ENCODE data around the gene TBX1. TPM values are rescaled to one million over a fixed set of nuclear protein-coding genes. Genes with fewer than 3 reads are reported as not detected.
A peak's percentile ranks its signal among the peaks of the same experiment; 100 is the strongest.

The TBX1 gene
- total and polyA plus RNA-seq, 5 donors from 2014 or later = not detected

DNA sequence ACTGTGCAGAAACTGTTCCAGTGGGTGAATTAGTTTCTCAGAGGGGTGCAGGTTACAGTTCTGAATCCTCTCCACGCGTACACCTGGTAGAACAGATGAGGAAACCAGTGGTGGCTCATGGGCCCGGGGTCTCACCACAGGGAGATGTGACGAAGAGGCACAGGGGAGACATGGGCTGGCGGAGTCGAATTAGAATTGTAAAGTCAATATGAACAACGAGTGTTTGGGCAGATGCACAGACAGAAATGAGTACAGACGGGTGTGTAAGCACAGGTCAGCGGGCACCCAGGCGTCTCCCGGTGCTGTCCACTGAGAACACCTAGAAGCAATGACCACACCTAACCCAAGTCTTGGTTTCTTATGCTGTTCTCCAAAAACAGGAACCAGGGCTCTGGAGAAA is 52.3 kb downstream of the TBX1 start:
- Mint-ChIP-seq H3K4me3 (no peak overlapping the region), H3K27me3 (no peaks in the 10 kb centered on the region), H3K36me3 (peaks cover 9% of the 10 kb centered on the region), H3K27ac (peak overlapping the region in 1 of 3 donors; percentile 25), H3K4me1 (peaks cover 0 to 26% (median 2%) of the 10 kb centered on the region in 4 donors), H3K9me3 (no peaks in the 10 kb centered on the region)
- Histone ChIP-seq H3K27me3 (ENCODE audit: control insufficient read depth, insufficient read depth, low read length) (no peaks in the 10 kb centered on the region), H3K36me3 (ENCODE audit: control insufficient read depth, insufficient read depth, low read length) (peaks cover 4% of the 10 kb centered on the region), H3K9me3 (ENCODE audit: control insufficient read depth in 2 of 2, low read length in 2 of 2) (no peaks in the 10 kb centered on the region), H3K4me3 (ENCODE audit: low read depth, low read length) (no peak overlapping the region), H3K27ac (ENCODE audit: insufficient read depth, low read length, poor library complexity, severe bottlenecking) (no peak overlapping the region), H3K4me1 (ENCODE audit: control insufficient read depth, insufficient read depth, low read length, poor library complexity, severe bottlenecking) (peaks cover 10% of the 10 kb centered on the region)
- ATAC-seq (ENCODE audit: low read depth in 2 of 2) (no peak), DNase-seq (no peak)

DNA sequence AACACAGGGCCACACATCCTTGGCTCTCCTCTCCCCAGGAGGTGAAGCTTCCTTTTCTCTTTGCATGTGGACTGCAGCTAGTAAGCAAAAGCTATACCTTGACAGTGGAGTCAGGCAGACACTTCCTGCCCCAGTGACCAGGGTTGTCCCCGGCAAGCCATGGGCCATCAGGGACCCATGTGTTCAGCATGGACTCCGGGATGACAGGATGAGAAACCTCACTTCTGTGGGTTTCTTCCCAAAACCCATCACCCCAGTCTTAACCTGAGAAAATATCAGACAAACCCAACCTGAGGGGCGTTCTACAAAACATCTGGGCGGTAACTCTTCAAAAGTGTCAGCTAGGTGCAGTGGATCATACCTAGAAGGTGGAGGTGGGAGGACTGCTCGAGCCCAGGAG is 53.9 kb downstream of the TBX1 start:
- H3K4me1 Mint-ChIP-seq = peaks cover 0 to 22% (median 2%) of the 10 kb centered on the region in 4 donors
- Histone ChIP-seq H3K4me3 (ENCODE audit: low read depth, low read length) (no peak overlapping the region), H3K4me1 (ENCODE audit: control insufficient read depth, insufficient read depth, low read length, poor library complexity, severe bottlenecking) (peaks cover 10% of the 10 kb centered on the region), H3K27me3 (ENCODE audit: control insufficient read depth, insufficient read depth, low read length) (no peaks in the 10 kb centered on the region), H3K9me3 (ENCODE audit: control insufficient read depth in 2 of 2, low read length in 2 of 2) (no peaks in the 10 kb centered on the region), H3K27ac (ENCODE audit: insufficient read depth, low read length, poor library complexity, severe bottlenecking) (no peak overlapping the region), H3K36me3 (ENCODE audit: control insufficient read depth, insufficient read depth, low read length) (peaks cover 4% of the 10 kb centered on the region)
- H3K27me3 Mint-ChIP-seq = no peaks in the 10 kb centered on the region
- no peak overlapping the region for H3K4me3 Mint-ChIP-seq
- ATAC-seq (ENCODE audit: low read depth in 2 of 2) (no peak), DNase-seq (no peak)
- no peaks in the 10 kb centered on the region for H3K9me3 Mint-ChIP-seq
- H3K27ac Mint-ChIP-seq = peak overlapping the region in 1 of 3 donors; percentile 55
- peaks cover 6% of the 10 kb centered on the region for H3K36me3 Mint-ChIP-seq

DNA sequence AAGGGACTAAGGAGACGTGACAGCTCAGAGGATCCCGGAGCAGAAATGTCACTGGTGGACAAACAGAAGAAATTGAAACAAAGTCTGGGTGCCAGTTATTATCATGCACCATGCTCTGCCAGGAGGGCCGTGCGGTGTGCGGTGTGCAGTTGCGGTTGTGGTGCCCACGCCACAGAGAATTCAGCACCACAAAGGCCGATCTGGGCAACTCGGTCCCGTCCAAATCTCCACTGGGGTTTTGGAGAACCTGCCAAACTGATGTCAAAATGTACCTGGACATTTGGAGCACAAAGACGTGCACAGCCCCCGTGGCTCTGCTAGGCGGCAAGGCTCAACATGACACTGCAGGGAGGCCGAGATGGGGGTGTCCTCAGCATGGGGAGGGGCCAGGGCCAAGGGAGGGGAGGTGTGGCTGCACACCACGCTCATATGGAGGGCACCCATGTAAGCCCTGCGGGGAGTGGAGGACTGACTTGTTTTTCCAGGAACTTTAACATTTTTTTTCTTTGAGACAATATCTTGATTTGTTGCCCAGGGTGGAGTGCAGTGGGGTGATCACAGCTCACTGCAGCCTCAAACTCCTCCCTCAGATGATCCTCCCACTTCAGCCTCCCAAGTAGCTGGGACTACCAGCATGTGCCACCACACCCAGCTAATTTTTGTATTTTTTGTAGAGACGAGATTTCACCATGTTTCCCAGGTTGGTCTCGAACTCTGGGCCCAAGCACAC is 54.7 kb downstream of the TBX1 start:
- no peaks in the 10 kb centered on the region for H3K27me3 Mint-ChIP-seq
- ATAC-seq (ENCODE audit: low read depth in 2 of 2) (no peak), DNase-seq (no peak)
- no peaks in the 10 kb centered on the region for H3K9me3 Mint-ChIP-seq
- H3K36me3 ChIP-seq (ENCODE audit: control insufficient read depth, insufficient read depth, low read length) = peaks cover 4% of the 10 kb centered on the region
- peaks cover 0 to 14% (median 2%) of the 10 kb centered on the region in 4 donors for H3K4me1 Mint-ChIP-seq
- peaks cover 6% of the 10 kb centered on the region for H3K4me1 ChIP-seq (ENCODE audit: control insufficient read depth, insufficient read depth, low read length, poor library complexity, severe bottlenecking)
- H3K4me3 Mint-ChIP-seq = no peak overlapping the region
- H3K4me3 ChIP-seq (ENCODE audit: low read depth, low read length) = no peak overlapping the region
- no peaks in the 10 kb centered on the region for H3K9me3 ChIP-seq (ENCODE audit: control insufficient read depth in 2 of 2, low read length in 2 of 2)
- peak overlapping the region in 2 of 3 donors; percentile 41 to 75 for H3K27ac Mint-ChIP-seq
- H3K27me3 ChIP-seq (ENCODE audit: control insufficient read depth, insufficient read depth, low read length) = no peaks in the 10 kb centered on the region
- peaks cover 5% of the 10 kb centered on the region for H3K36me3 Mint-ChIP-seq
- H3K27ac ChIP-seq (ENCODE audit: insufficient read depth, low read length, poor library complexity, severe bottlenecking) = no peak overlapping the region

DNA sequence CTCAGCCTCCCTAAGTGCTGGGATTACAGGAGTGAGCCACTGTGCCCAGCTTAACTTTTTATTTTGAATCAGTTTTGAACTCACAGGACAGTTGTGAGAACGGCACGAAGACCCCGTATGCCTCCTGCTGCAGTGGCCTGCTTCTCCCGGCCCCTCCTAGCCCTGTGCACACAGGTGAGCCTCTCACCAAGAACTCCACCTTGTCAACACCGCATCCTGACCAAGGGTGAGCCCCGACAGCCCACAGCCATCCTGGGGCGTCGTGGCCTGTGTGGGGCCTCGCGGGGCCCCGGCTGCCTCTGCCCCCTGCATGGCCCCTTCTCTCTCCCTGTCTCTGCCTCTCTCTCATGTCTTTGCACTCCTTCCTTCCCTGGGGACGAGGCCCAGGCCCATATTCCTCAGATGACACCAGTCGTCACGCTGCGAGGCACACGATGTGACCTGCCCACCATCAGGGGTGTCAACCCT is 55.3 kb downstream of the TBX1 start:
- no peak for ATAC-seq (ENCODE audit: low read depth in 2 of 2)
- no peak for DNase-seq
- no peak overlapping the region for H3K4me3 ChIP-seq (ENCODE audit: low read depth, low read length)
- peaks cover 4% of the 10 kb centered on the region for H3K36me3 ChIP-seq (ENCODE audit: control insufficient read depth, insufficient read depth, low read length)
- Mint-ChIP-seq H3K27me3 (no peaks in the 10 kb centered on the region), H3K4me3 (no peak overlapping the region), H3K27ac (peak overlapping the region in 2 of 3 donors; percentile 75 to 76), H3K36me3 (peaks cover 5% of the 10 kb centered on the region), H3K9me3 (no peaks in the 10 kb centered on the region), H3K4me1 (peaks cover 0 to 8% (median 2%) of the 10 kb centered on the region in 4 donors)
- no peaks in the 10 kb centered on the region for H3K9me3 ChIP-seq (ENCODE audit: control insufficient read depth in 2 of 2, low read length in 2 of 2)
- no peaks in the 10 kb centered on the region for H3K4me1 ChIP-seq (ENCODE audit: control insufficient read depth, insufficient read depth, low read length, poor library complexity, severe bottlenecking)
- H3K27me3 ChIP-seq (ENCODE audit: control insufficient read depth, insufficient read depth, low read length) = no peaks in the 10 kb centered on the region
- no peak overlapping the region for H3K27ac ChIP-seq (ENCODE audit: insufficient read depth, low read length, poor library complexity, severe bottlenecking)

DNA sequence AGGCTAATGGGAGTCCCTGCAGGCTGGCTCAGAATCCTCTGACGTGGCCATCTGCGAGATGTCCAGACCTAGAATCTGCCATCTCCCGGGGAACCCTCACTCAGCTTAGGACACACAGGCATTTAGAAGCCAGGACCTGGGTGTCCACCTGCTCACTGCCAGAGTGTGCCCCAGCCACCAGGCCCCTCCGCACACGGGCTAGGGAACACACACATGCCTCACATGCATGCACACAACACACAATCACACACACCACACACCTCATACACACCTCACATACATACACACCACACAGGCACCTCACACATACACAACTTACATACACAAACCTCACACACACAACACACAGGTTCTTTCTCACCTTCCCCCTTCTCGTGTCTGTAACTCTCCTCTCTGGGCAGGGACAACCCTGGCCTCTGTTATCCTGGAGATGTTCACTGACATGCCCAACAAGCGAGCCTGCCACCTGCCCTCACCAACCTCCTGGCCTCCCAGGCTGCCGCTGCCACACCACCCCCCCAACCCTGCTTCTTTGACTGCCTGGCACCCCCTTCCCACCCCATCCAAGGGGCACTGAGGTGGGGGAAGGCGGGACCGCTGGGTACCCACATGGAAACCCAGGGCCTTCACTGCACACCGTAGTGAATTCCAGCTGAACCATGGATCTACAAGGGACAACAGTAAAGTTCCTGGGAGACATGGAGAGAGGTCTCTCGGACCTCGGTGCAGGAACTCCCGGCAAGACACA is 56.0 kb downstream of the TBX1 start:
- Histone ChIP-seq H3K27me3 (ENCODE audit: control insufficient read depth, insufficient read depth, low read length) (no peaks in the 10 kb centered on the region), H3K27ac (ENCODE audit: insufficient read depth, low read length, poor library complexity, severe bottlenecking) (no peak overlapping the region), H3K4me3 (ENCODE audit: low read depth, low read length) (no peak overlapping the region), H3K36me3 (ENCODE audit: control insufficient read depth, insufficient read depth, low read length) (peaks cover 4% of the 10 kb centered on the region), H3K4me1 (ENCODE audit: control insufficient read depth, insufficient read depth, low read length, poor library complexity, severe bottlenecking) (no peaks in the 10 kb centered on the region), H3K9me3 (ENCODE audit: control insufficient read depth in 2 of 2, low read length in 2 of 2) (no peaks in the 10 kb centered on the region)
- Mint-ChIP-seq H3K4me1 (peaks cover 0 to 4% (median under 1%) of the 10 kb centered on the region in 4 donors), H3K27ac (peak overlapping the region in 2 of 3 donors; percentile 13 to 76), H3K36me3 (peaks cover 5% of the 10 kb centered on the region), H3K27me3 (no peaks in the 10 kb centered on the region), H3K9me3 (no peaks in the 10 kb centered on the region), H3K4me3 (no peak overlapping the region)
- DNase-seq = no peak
- ATAC-seq (ENCODE audit: low read depth in 2 of 2) = no peak

Other genes starting within 250 kb of the TBX1 start
- gene CLDN5, start 236.4 kb upstream of the TBX1 start, total RNA-seq = 1.7 TPM
- 1 to 10 TPM in 3 of 4 donors, under 1 TPM in 1; 0.84 to 2.3 (median 1.7) TPM for gene CLDN5, start 236.4 kb upstream of the TBX1 start, polyA plus RNA-seq
- 5.2 TPM for gene SEPTIN5, start 46.3 kb upstream of the TBX1 start, total RNA-seq
- not detected for gene SEPTIN5, start 46.3 kb upstream of the TBX1 start, polyA plus RNA-seq
- 6.4 TPM for gene GP1BB, start 37.2 kb upstream of the TBX1 start, total RNA-seq
- gene GP1BB, start 37.2 kb upstream of the TBX1 start, polyA plus RNA-seq = not detected
- 8.2 TPM for gene GNB1L, start 94.1 kb downstream of the TBX1 start, total RNA-seq
- gene GNB1L, start 94.1 kb downstream of the TBX1 start, polyA plus RNA-seq = 10 to 100 TPM; 13.3 to 29.8 (median 19.7) TPM
- 18.8 TPM for gene RTL10, start 94.1 kb downstream of the TBX1 start, total RNA-seq
- gene RTL10, start 94.1 kb downstream of the TBX1 start, polyA plus RNA-seq = 10 to 100 TPM in 2 of 4 donors, 1 to 10 TPM in 2; 7.5 to 12.6 (median 10.9) TPM
- gene COMT, start 181.0 kb downstream of the TBX1 start, total RNA-seq = 27.3 TPM
- gene COMT, start 181.0 kb downstream of the TBX1 start, polyA plus RNA-seq = 100 to 1,000 TPM in 1 of 4 donors, 10 to 100 TPM in 3; 89.2 to 106 (median 94.5) TPM
- gene TXNRD2, start 181.0 kb downstream of the TBX1 start, total RNA-seq = 25.7 TPM
- 10 to 100 TPM; 11.3 to 12.4 (median 11.7) TPM for gene TXNRD2, start 181.0 kb downstream of the TBX1 start, polyA plus RNA-seq

Measured in CD4-positive, CD25-positive, alpha-beta regulatory T cell (primary cell).